Measurements from ENCODE around the gene DSEL.

DSEL gene

DNA sequence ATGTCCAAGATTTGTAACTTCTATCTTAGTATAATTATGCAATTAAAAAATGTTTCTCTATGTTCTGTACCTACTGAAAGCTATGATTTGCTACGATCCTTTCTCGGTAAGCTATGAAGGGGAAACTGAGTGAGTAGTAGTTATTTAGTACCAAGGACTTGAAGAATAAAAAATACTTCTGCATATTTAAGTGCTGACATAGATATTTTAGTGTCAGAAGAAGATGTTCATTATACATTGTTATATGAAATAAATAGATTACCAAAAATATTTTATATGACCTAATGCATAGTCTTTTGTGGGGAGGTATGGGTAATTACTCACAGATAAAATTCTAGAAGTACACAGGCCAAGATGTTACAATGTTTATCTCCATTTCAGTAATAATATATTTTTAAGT, 39.0 kb downstream of the DSEL start:
- Mint-ChIP-seq H3K9me3 (no peaks in the 10 kb centered on the region), H3K27me3 (ENCODE audit: low read depth) (no peaks in the 10 kb centered on the region), H3K36me3 (ENCODE audit: low read depth) (no peaks in the 10 kb centered on the region), H3K27ac (no peak overlapping the region), H3K4me3 (no peak overlapping the region), H3K4me1 (ENCODE audit: low read depth) (no peaks in the 10 kb centered on the region)

DNA sequence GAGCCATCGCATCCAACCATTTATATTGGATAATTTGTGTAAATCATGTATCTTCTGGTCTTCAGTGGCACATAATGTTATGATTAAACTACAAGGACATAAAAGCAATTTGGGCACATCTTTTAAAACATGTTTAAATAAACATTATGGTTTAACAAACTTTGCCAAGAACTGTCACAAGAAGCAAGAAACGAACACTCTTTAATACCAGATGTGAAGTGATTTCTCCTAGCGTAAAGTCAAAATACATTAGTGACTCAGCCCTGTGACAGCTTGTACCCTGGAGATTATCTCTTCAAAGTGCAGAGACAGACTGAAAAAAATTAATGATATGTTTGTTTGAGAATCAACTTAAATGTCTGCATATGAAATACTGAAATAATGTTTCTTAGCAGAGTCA, 39.9 kb downstream of the DSEL start:
- Mint-ChIP-seq H3K9me3 (no peaks in the 10 kb centered on the region), H3K4me3 (no peak overlapping the region), H3K27me3 (ENCODE audit: low read depth) (no peaks in the 10 kb centered on the region), H3K4me1 (ENCODE audit: low read depth) (no peaks in the 10 kb centered on the region), H3K27ac (no peak overlapping the region), H3K36me3 (ENCODE audit: low read depth) (no peaks in the 10 kb centered on the region)

DNA sequence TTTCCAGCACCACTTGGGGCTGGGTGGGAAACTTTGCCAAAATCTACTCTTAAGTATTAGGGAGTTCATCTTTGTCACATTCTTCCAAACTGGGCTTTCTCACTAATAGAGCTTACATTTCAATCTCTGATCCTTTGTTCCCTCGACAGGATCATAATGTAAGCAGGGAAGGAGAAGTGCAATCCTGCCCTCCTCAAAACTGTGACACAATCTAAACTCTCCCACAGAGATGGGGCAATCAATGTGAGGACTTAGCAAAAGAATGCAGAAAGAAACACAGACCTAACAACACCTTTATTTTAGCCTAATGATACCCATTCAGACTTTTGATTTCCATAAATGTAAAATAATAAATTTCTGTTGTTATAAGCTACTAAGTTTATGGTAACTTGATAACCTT, 40.8 kb downstream of the DSEL start:
- H3K27ac Mint-ChIP-seq = no peak overlapping the region
- no peaks in the 10 kb centered on the region for H3K36me3 Mint-ChIP-seq (ENCODE audit: low read depth)
- no peaks in the 10 kb centered on the region for H3K4me1 Mint-ChIP-seq (ENCODE audit: low read depth)
- H3K27me3 Mint-ChIP-seq (ENCODE audit: low read depth) = no peaks in the 10 kb centered on the region
- no peaks in the 10 kb centered on the region for H3K9me3 Mint-ChIP-seq
- H3K4me3 Mint-ChIP-seq = no peak overlapping the region

DNA sequence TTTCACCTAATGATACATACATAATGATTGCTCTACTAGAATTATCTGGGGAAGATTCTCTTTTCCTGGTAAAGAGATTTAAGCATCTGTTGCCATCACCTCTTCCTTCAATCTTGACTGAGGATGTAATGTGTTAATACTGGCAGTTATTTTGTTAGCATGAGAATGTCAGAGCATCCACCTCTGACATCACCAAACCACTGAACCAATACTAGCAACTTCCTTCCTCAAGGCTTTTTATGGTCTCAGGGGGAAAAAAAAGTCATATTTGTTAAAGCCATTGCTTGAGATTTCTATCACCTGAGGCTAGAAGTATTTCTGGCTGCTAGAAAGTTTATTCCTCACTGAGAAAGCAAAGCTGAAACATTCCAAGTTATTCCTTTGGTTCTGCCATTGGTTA, 48.5 kb downstream of the DSEL start:
- Mint-ChIP-seq H3K9me3 (no peaks in the 10 kb centered on the region), H3K36me3 (ENCODE audit: low read depth) (no peaks in the 10 kb centered on the region), H3K4me3 (no peak overlapping the region), H3K27ac (no peak overlapping the region), H3K4me1 (ENCODE audit: low read depth) (no peaks in the 10 kb centered on the region), H3K27me3 (ENCODE audit: low read depth) (no peaks in the 10 kb centered on the region)

DNA sequence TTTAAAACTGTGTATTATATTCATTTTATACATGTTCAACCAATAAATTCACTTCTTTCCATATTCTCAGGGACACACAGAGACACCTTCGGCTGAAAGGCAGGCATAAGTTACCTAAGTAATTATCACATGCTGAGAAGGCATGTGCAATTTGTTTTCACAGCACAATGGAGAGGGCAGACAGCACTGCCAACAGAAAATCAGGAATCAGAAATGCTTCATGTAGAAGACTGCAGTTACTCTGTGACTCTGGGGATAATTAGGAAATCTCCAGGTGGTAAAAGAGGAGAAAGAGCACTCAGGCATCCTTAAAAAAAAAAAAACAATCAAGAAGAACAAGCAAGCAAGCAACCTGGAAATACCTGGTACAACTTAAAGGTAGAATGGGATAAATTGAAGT, 49.3 kb downstream of the DSEL start:
- no peak overlapping the region for H3K27ac Mint-ChIP-seq

DNA sequence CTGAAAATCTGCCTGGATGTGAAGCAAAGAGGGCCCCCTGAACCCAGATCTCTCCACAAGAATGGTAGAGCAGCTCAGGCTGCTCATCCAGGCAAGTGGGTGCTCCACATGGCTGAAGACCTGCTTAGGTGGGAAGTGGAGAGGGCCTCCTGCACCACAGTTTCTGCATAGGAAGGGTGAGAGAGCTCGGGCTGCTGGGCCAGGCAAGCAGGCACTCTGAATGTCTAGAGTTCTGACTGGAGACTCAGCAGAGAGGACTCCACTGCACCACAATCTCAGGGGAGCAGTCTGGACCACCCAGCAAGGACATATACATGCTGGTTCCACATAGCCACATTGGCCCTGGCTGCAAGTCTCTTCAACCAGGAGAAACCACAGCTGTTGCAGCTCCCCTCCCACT, 52.0 kb downstream of the DSEL start:
- no peaks in the 10 kb centered on the region for H3K36me3 Mint-ChIP-seq (ENCODE audit: low read depth)
- no peaks in the 10 kb centered on the region for H3K27me3 Mint-ChIP-seq (ENCODE audit: low read depth)
- no peaks in the 10 kb centered on the region for H3K9me3 Mint-ChIP-seq
- no peak overlapping the region for H3K4me3 Mint-ChIP-seq
- no peaks in the 10 kb centered on the region for H3K4me1 Mint-ChIP-seq (ENCODE audit: low read depth)
- H3K27ac Mint-ChIP-seq = no peak overlapping the region

More for the DNA sequence above, 49.3 kb downstream of the DSEL start:
- no peaks in the 10 kb centered on the region for H3K9me3 Mint-ChIP-seq
- H3K36me3 Mint-ChIP-seq (ENCODE audit: low read depth) = no peaks in the 10 kb centered on the region
- H3K4me3 Mint-ChIP-seq = no peak overlapping the region
- H3K4me1 Mint-ChIP-seq (ENCODE audit: low read depth) = no peaks in the 10 kb centered on the region
- H3K27me3 Mint-ChIP-seq (ENCODE audit: low read depth) = no peaks in the 10 kb centered on the region

DNA sequence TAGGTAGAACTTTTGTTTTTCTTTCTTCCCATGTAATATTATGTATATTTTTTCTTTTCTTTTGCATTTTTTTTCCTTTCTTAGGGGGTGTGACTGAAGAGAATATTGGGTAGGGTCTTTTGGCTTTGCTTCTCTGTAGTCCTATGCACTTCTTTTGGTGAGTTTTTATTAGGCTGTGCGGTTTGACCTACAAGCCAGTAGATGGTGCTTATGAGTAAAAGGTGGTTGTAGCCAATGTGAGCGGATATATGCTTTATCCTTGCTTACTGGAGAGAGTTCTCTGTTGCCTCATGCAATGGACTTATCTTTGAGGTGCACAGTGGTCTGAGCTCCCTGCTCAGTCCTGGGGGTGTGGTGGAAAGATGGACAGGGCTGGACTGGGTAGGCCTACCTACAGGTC, 52.7 kb downstream of the DSEL start:
- Mint-ChIP-seq H3K4me3 (no peak overlapping the region), H3K9me3 (no peaks in the 10 kb centered on the region), H3K4me1 (ENCODE audit: low read depth) (no peaks in the 10 kb centered on the region), H3K36me3 (ENCODE audit: low read depth) (no peaks in the 10 kb centered on the region), H3K27me3 (ENCODE audit: low read depth) (no peaks in the 10 kb centered on the region), H3K27ac (no peak overlapping the region)

DNA sequence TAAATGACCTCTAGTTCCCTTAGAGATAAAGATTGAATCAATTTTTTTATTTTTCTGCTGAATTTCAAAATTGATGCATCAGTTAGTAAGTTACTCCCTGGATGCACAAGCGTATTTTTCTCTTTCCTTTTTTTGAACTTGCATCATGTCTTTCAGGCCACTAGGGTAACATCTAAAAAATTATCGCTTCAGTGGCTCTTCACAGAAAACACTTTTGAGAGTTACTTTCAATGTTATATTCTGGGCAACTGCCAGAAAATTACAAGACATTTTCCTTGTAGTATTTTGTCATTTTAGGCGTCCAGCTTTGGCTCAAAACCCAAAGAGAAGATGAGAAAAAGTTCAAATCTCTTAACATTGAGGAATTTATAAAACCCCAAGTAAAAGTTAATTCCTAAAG, 59.8 kb downstream of the DSEL start:
- no peaks in the 10 kb centered on the region for H3K4me1 Mint-ChIP-seq (ENCODE audit: low read depth)
- H3K4me3 Mint-ChIP-seq = no peak overlapping the region
- no peak overlapping the region for H3K27ac Mint-ChIP-seq
- H3K9me3 Mint-ChIP-seq = no peaks in the 10 kb centered on the region
- no peaks in the 10 kb centered on the region for H3K36me3 Mint-ChIP-seq (ENCODE audit: low read depth)
- no peaks in the 10 kb centered on the region for H3K27me3 Mint-ChIP-seq (ENCODE audit: low read depth)

Data from T-helper 1 cell treated with Interleukin-12 subunit alpha and Interleukin-12 subunit beta and Interleukin-4 antibody, amounts not matched to agents 30 μg/mL and 1 μg/mL, for 36 hours (primary cell).